HG02840 (cell line): ENCODE data around the gene SIL1.
"Not testable (repeated sequence)": the region's sequence is repeated elsewhere in the genome, so short reads cannot be mapped to it uniquely, and the experiment has no call there.

Experiments used
- ATAC-seq: cut with Tn5 transposase; IDR thresholded peaks from one replicate; pipeline ENCODE4 v1.9.1; 2021; ENCODE audit warnings: mild to moderate bottlenecking, moderate library complexity, moderate number of reproducible peaks; ENCODE audit not compliant: unreplicated experiment, low FRiP score

Gene SIL1

GRCh38 chr5:139197710-139198669, at the start of gene SIL1:
Gene SIL1 (minus strand): TSS chr5:139198368. CDS start chr5:139127843, 70,525 bp downstream.
- ATAC-seq = peak; percentile 92

GRCh38 chr5:139246394-139246793, 48.2 kb upstream of the SIL1 start:
- ATAC-seq = no peak

GRCh38 chr5:139245637-139246339, 47.6 kb upstream of the SIL1 start:
- ATAC-seq = no peak

GRCh38 chr5:139243425-139243970, 45.3 kb upstream of the SIL1 start:
- no peak for ATAC-seq

GRCh38 chr5:139241139-139241538, 43.0 kb upstream of the SIL1 start:
- no peak for ATAC-seq

GRCh38 chr5:139236479-139236878, 38.3 kb upstream of the SIL1 start:
- ATAC-seq = no peak

- ATAC-seq = no peak
These were observed 34.1 kb upstream of the SIL1 start for GRCh38 chr5:139232147-139232724.

- no peak for ATAC-seq
These were observed 30.1 kb upstream of the SIL1 start for GRCh38 chr5:139228201-139228803.

DNA sequence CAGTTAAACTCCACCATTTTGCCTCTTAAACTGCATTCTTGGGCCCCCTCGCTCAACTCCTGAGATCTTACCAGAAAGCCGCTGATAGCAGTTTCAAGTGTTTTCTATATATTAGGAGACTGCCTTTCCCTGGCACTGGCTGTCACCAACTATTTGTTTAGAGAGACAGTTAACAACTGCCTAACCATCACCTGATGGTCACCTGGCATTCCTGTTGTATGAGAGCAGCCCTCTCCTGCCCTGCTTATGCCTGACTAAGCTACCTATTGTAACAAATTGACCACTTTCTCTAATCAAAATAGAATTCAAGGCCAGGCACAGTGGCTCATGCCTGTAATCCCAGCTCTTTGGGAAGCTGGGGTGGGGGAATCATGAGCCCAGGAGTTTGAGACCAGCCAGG, 28.0 kb upstream of the SIL1 start:
- no peak for ATAC-seq

- ATAC-seq = no peak
These were observed 25.3 kb upstream of the SIL1 start for GRCh38 chr5:139223481-139223880.

GRCh38 chr5:139222346-139222745, 24.2 kb upstream of the SIL1 start:
- no peak for ATAC-seq

- not testable (repeated sequence) for ATAC-seq
These were observed 19.9 kb upstream of the SIL1 start for GRCh38 chr5:139218038-139218437.

GRCh38 chr5:139215107-139215975, 17.2 kb upstream of the SIL1 start:
- ATAC-seq = no peak

DNA sequence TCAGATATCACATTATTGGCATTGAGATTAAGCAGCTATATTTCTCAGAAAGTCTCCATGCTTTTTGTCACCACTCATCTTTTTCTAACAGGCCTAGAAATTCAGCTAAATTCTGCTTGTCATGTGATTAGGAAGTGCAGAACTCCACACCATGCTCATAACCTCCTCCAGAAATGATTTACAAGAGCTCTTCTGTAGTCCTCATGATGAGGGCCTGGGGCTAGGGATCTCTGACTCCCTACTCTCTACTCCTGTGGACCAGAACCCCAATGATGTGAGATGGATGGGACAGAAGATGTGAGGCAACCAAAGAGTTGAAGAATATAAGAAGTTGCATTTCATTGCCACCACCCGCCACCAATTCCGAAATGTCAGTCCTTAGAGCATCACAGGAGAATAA, 16.5 kb upstream of the SIL1 start:
- ATAC-seq = no peak

DNA sequence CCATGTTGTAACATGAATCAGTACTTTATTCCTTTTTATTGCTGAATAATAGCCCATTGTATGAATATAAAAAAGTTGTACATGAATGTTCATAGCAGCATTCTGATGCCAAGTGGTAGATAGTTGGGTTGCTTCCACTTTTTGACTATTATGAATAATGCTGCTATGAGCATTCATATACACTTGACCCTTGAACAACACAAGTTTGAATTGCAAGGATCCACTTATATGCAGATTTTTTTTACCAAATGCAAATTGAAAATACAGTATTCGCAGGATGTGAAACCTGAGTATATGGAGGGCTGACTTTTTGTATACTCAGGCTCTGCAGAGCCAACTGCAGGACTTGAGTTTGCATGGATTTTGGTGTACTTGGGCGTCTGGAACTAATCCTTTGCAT, 14.7 kb upstream of the SIL1 start:
- ATAC-seq = no peak

DNA sequence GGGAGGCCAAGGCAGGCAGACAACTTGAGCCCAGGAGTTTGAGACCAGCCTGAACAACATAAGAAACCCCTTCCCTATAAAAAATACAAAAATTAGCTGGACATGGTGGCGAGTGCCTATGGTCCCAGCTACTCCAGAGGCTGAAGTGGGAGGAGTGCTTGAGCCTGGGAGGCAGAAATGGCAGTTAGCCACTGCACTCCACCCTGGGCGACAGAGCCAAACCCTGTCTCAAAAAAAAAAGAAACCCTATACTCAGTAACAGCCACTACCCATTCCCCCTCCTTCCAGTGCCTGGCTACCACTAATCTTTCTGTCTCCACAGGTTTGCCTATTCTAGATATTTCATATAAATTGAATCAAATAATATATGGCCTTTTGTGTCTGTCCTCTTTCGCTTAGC, 14.3 kb upstream of the SIL1 start:
- ATAC-seq = no peak

DNA sequence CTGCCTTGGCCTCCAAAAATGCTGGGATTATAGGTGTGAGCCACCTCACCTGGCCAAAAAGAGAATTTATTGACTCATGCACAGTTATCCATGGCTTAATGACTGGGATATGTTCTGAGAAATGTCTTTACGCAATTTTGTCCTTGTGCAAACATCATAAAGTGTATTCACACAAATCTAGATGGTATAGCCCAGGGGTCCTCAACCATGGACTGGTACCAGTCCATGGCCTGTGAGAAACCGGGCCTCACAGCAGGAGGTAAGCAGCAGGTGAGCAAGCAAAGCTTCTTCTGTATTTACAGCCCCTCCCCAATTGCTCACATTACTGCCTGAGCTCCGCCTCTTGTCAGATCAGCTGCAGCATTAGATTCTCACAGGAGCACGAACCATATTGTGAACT, 12.4 kb upstream of the SIL1 start:
- no peak for ATAC-seq

DNA sequence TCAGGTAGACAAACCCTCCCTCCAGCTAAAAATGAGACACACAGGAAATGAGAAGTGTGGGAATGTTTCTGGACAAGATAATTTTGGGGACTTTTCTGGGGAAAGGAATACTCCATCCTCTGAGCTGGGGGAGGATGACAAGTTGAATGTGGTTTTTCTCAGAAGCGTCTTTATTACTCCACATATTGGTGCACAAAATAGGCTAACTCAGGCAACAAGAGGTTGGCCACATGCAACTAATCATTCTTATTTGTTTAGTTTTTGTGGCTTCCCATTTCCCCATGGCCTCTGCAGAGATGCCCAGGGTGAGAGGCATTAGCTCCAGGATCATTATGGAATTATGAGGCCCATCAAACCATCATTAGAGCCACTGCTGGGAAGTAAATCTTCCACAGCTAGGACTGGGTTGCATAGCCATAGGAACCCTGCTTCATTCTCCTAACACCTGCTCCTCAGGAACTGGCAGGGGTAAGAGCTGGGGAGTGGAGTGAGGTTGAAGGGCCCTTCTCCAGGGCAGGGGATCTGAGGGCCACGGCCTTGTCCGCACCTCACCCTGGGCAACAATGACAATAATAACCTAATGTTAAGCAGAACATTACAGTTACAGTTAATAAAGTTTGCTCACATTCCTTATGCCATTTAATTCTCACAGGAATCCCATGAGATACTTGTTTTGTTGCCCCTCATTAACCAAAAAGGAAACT, 9.3 kb upstream of the SIL1 start:
- ATAC-seq = no peak

GRCh38 chr5:139205586-139205985, 7.4 kb upstream of the SIL1 start:
- no peak for ATAC-seq
